ENCODE data around the gene PRKD3.

DNA sequence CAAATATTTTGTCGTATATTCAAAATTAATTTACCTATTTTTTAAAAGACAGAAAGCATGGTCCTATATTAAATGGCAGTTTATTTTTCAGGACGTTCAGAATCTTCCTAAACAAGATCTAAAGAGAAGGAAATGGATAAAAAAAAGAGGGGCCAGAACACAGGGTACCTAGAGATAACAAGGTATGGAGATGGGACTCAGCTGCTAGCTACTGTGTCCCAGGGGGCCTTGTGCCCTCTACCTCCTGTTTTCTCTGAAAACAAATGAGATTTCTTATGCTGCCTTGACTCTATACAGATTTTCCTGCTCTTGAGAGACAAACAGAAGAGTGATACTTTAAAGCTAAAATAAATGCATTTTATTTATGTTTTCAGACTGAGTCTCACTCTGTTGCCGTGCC is 9.3 kb downstream of the PRKD3 start:
- TF ChIP-seq, protein P1, sequence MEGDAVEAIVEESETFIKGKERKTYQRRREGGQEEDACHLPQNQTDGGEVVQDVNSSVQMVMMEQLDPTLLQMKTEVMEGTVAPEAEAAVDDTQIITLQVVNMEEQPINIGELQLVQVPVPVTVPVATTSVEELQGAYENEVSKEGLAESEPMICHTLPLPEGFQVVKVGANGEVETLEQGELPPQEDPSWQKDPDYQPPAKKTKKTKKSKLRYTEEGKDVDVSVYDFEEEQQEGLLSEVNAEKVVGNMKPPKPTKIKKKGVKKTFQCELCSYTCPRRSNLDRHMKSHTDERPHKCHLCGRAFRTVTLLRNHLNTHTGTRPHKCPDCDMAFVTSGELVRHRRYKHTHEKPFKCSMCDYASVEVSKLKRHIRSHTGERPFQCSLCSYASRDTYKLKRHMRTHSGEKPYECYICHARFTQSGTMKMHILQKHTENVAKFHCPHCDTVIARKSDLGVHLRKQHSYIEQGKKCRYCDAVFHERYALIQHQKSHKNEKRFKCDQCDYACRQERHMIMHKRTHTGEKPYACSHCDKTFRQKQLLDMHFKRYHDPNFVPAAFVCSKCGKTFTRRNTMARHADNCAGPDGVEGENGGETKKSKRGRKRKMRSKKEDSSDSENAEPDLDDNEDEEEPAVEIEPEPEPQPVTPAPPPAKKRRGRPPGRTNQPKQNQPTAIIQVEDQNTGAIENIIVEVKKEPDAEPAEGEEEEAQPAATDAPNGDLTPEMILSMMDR (IDR thresholded peaks at IDR 0.05; ENCODE audit: low read length), result no peak
- TF ChIP-seq EZH2 (IDR thresholded peaks at IDR 0.05; ENCODE audit: borderline replicate concordance, low read length), result no peak
